CD4-positive, CD25-positive, alpha-beta regulatory T cell (primary cell): ENCODE measurements around the gene ADCY2. TPM values are rescaled to one million over a fixed set of nuclear protein-coding genes. Genes with fewer than 3 reads are reported as not detected.

Experiments used
- ATAC-seq, 2 donors: fragments of 150-1000 bp; cut with Tn5 transposase; one replicate each; pipeline ENCODE4 v1.10.0; 2021; ENCODE audit warnings: low read depth in 2 of 2, moderate number of reproducible peaks in 2 of 2, moderate library complexity in 1 of 2
- DNase-seq, 3 donors: peaks; one replicate each; pipeline versions ENCODE4 v3.0.0 to v3.0.0-alpha.2; 2012 to 2022; ENCODE audit warnings: mixed read lengths in 1 of 3
- H3K27ac ChIP-seq: one replicate; pipeline ENCODE4 v1.7.0; 2013; ENCODE audit warnings: mild to moderate bottlenecking, low read length; ENCODE audit not compliant: insufficient read depth, poor library complexity, severe bottlenecking
- H3K27me3 ChIP-seq: one replicate; pipeline ENCODE4 v1.7.0; 2013; ENCODE audit warnings: low read length; ENCODE audit not compliant: control insufficient read depth, insufficient read depth
- H3K36me3 ChIP-seq: one replicate; pipeline ENCODE4 v1.7.0; 2013; ENCODE audit warnings: mild to moderate bottlenecking, low read length, moderate library complexity; ENCODE audit not compliant: control insufficient read depth, insufficient read depth
- H3K4me1 ChIP-seq: 2 replicates; pipeline ENCODE4 v1.7.0; 2013; ENCODE audit warnings: mild to moderate bottlenecking, low read length; ENCODE audit not compliant: insufficient read depth, control insufficient read depth, poor library complexity, severe bottlenecking
- H3K4me3 ChIP-seq: one replicate; pipeline ENCODE4 v1.7.0; 2013; ENCODE audit warnings: low read depth, mild to moderate bottlenecking, low read length, moderate library complexity
- H3K9me3 ChIP-seq, 2 experiments: 1 replicate in 1 of 2; 2 replicates in 1 of 2; pipeline ENCODE4 v1.7.0; 2013; ENCODE audit warnings: low read length in 2 of 2, mild to moderate bottlenecking in 1 of 2, moderate library complexity in 1 of 2; ENCODE audit not compliant: control insufficient read depth in 2 of 2
- H3K27ac Mint-ChIP-seq, 3 donors: one replicate each; pipeline ENCODE4 v1.8.0; 2020 to 2022; ENCODE audit warnings: mild to moderate bottlenecking in 3 of 3, mixed read lengths in 3 of 3, moderate library complexity in 2 of 3
- H3K27me3 Mint-ChIP-seq: one replicate; pipeline ENCODE4 v1.8.0; 2022; ENCODE audit warnings: mild to moderate bottlenecking, mixed read lengths
- H3K36me3 Mint-ChIP-seq: one replicate; pipeline ENCODE4 v1.8.0; 2020; ENCODE audit warnings: mixed read lengths
- H3K4me1 Mint-ChIP-seq, 4 donors: one replicate each; pipeline ENCODE4 v1.8.0; 2020 to 2022; ENCODE audit warnings: mixed read lengths in 4 of 4, mild to moderate bottlenecking in 1 of 4
- H3K4me3 Mint-ChIP-seq, 4 donors: one replicate each; pipeline ENCODE4 v1.8.0; 2020 to 2022; ENCODE audit warnings: mild to moderate bottlenecking in 4 of 4, mixed read lengths in 4 of 4, moderate library complexity in 3 of 4
- H3K9me3 Mint-ChIP-seq, 7 donors: one replicate each; pipeline ENCODE4 v1.8.0; 2020 to 2022; ENCODE audit warnings: mixed read lengths in 7 of 7, mild to moderate bottlenecking in 3 of 7, moderate library complexity in 2 of 7
- polyA plus RNA-seq, 4 donors: library from polyadenylated mRNA; unstranded; fragments of 300-500 nt; fragmentation: Illumina TruSeq; gene quantifications; one replicate each; pipeline ENCODE4 v1.2.3, GENCODE V29; 2021
- total RNA-seq: library from RNA; stranded (reverse); gene quantifications from one replicate; pipeline ENCODE4 v1.2.3, GENCODE V29; 2022

Gene ADCY2
- total and polyA plus RNA-seq, 5 donors from 2014 or later: not detected

DNA sequence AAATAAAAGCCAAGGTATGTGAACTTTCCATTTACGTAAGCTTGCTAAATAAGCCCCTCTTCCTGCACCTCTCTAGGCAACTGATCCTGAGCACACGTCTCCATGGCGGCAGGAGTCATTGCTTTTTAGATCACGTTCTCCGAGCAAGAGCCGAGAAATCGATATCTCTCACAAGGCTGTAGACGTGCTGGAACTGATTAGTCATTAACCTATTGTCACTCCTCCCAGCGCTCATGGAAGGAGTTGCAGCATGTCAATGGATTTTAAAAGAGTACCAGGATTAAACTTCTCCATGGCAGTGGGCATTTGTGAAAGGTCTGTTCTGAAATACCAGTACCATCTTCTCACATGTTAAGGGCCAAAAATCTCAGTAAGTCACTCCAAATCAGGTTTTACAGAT is 4.7 kb upstream of the ADCY2 start:
- Mint-ChIP-seq H3K4me1 (no peaks in the 10 kb centered on the region), H3K9me3 (no peaks in the 10 kb centered on the region), H3K27me3 (peaks cover 19% of the 10 kb centered on the region), H3K4me3 (no peak overlapping the region), H3K27ac (no peak overlapping the region), H3K36me3 (no peaks in the 10 kb centered on the region)
- Histone ChIP-seq H3K27ac (no peak overlapping the region), H3K36me3 (no peaks in the 10 kb centered on the region), H3K9me3 (no peaks in the 10 kb centered on the region), H3K27me3 (no peaks in the 10 kb centered on the region), H3K4me3 (no peak overlapping the region), H3K4me1 (no peaks in the 10 kb centered on the region)
- ATAC-seq: no peak
- DNase-seq: no peak

- H3K9me3 Mint-ChIP-seq: peaks cover 0 to 2% (median 0%) of the 10 kb centered on the region in 7 donors
- H3K27ac ChIP-seq: no peak overlapping the region
- H3K36me3 Mint-ChIP-seq: no peaks in the 10 kb centered on the region
- peaks cover 24% of the 10 kb centered on the region for H3K27me3 Mint-ChIP-seq
- no peak overlapping the region for H3K27ac Mint-ChIP-seq
- no peaks in the 10 kb centered on the region for H3K9me3 ChIP-seq
- peaks cover 0 to 4% (median 3%) of the 10 kb centered on the region in 4 donors for H3K4me1 Mint-ChIP-seq
- H3K4me3 Mint-ChIP-seq: no peak overlapping the region
- peaks cover 4% of the 10 kb centered on the region for H3K27me3 ChIP-seq
- H3K4me1 ChIP-seq: no peaks in the 10 kb centered on the region
- ATAC-seq (no peak), DNase-seq (no peak)
- no peak overlapping the region for H3K4me3 ChIP-seq
- no peaks in the 10 kb centered on the region for H3K36me3 ChIP-seq
These were observed 3.9 kb upstream of the ADCY2 start for GRCh38 chr5:7391814-7392692.

GRCh38 chr5:7392693-7393024 is 3.3 kb upstream of the ADCY2 start:
- Histone ChIP-seq H3K27ac (no peak overlapping the region), H3K4me1 (no peaks in the 10 kb centered on the region), H3K36me3 (no peaks in the 10 kb centered on the region), H3K9me3 (no peaks in the 10 kb centered on the region), H3K27me3 (peaks cover 6% of the 10 kb centered on the region), H3K4me3 (no peak overlapping the region)
- peaks cover 0 to 4% (median 4%) of the 10 kb centered on the region in 4 donors for H3K4me1 Mint-ChIP-seq
- no peak for DNase-seq
- H3K27me3 Mint-ChIP-seq: peaks cover 30% of the 10 kb centered on the region
- ATAC-seq: no peak
- H3K9me3 Mint-ChIP-seq: peaks cover 0 to 2% (median 0%) of the 10 kb centered on the region in 7 donors
- H3K4me3 Mint-ChIP-seq: no peak overlapping the region
- no peaks in the 10 kb centered on the region for H3K36me3 Mint-ChIP-seq
- no peak overlapping the region for H3K27ac Mint-ChIP-seq

DNA sequence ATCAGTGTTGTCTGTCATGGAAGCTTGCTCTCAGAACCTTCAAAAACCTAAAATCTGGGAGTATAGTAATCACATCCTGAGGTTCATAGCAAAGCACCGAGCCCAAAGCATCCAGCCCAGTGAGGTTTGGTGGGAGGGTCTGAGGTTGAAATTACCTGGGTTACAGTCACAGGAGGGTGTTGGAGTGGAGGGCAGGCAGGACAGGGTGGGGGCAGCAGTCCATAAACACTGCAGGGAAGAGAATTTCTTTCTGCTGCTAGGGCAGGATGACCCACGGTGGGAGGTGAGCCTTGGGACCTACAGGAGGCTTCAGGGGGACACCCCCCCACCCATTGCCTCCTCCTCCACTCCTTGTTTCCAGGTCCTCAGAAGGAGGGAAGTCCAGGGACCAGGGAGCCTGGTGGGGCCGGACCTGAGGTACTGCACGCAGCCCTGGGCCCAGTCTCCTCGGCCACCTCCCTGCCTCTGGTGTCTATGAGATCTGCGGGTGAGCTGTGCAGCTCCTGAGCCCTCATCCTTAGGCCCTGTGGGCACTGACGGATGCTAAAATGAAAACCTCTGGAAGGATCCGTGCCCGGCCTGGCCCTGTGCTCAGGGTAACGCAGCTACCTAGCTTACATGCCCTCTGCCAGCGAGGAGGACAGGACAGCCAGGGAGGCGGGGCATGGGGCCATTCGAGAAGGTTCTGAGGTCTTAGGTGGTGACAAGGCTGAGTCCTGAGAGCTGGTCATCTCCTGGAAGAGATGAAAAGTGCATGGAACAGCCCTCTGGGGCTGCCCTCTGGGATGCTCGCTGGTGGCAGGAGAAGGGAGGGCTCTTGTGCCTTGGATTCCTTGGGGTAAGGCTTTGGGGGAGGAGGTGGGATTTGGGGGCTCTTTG is 1.8 kb upstream of the ADCY2 start:
- Histone ChIP-seq H3K36me3 (no peaks in the 10 kb centered on the region), H3K4me3 (no peak overlapping the region), H3K27me3 (peaks cover 11% of the 10 kb centered on the region), H3K9me3 (no peaks in the 10 kb centered on the region), H3K27ac (no peak overlapping the region), H3K4me1 (no peaks in the 10 kb centered on the region)
- Mint-ChIP-seq H3K4me3 (no peak overlapping the region), H3K27me3 (peaks cover 35% of the 10 kb centered on the region), H3K9me3 (peaks cover 0 to 2% (median 0%) of the 10 kb centered on the region in 7 donors), H3K27ac (peak overlapping the region in 1 of 3 donors; percentile 38), H3K36me3 (no peaks in the 10 kb centered on the region), H3K4me1 (peaks cover 0 to 4% (median 4%) of the 10 kb centered on the region in 4 donors)
- no peak for DNase-seq
- ATAC-seq: no peak

- Histone ChIP-seq H3K27me3 (peaks cover 11% of the 10 kb centered on the region), H3K4me3 (no peak overlapping the region), H3K36me3 (no peaks in the 10 kb centered on the region), H3K27ac (no peak overlapping the region), H3K4me1 (no peaks in the 10 kb centered on the region), H3K9me3 (no peaks in the 10 kb centered on the region)
- H3K9me3 Mint-ChIP-seq: peaks cover 0 to 2% (median 0%) of the 10 kb centered on the region in 7 donors
- DNase-seq: no peak
- no peaks in the 10 kb centered on the region for H3K36me3 Mint-ChIP-seq
- no peak overlapping the region for H3K4me3 Mint-ChIP-seq
- H3K4me1 Mint-ChIP-seq: peaks cover 0 to 4% (median 4%) of the 10 kb centered on the region in 4 donors
- ATAC-seq: no peak
- H3K27ac Mint-ChIP-seq: no peak overlapping the region
- peaks cover 35% of the 10 kb centered on the region for H3K27me3 Mint-ChIP-seq
These were observed 978 bp upstream of the ADCY2 start for GRCh38 chr5:7394889-7395431.

- peaks cover 0 to 2% (median 0%) of the 10 kb centered on the region in 7 donors for H3K9me3 Mint-ChIP-seq
- no peak overlapping the region for H3K4me3 Mint-ChIP-seq
- Histone ChIP-seq H3K27ac (no peak overlapping the region), H3K36me3 (no peaks in the 10 kb centered on the region), H3K9me3 (no peaks in the 10 kb centered on the region), H3K27me3 (peaks cover 11% of the 10 kb centered on the region), H3K4me1 (no peaks in the 10 kb centered on the region), H3K4me3 (no peak overlapping the region)
- peaks cover 35% of the 10 kb centered on the region for H3K27me3 Mint-ChIP-seq
- DNase-seq: no peak
- H3K4me1 Mint-ChIP-seq: peaks cover 0 to 4% (median 4%) of the 10 kb centered on the region in 4 donors
- H3K27ac Mint-ChIP-seq: no peak overlapping the region
- ATAC-seq: no peak
- no peaks in the 10 kb centered on the region for H3K36me3 Mint-ChIP-seq
These were observed 449 bp upstream of the ADCY2 start for GRCh38 chr5:7395432-7395946.

GRCh38 chr5:7396713-7397454 is 946 bp downstream of the ADCY2 start:
- peaks cover 0 to 2% (median 0%) of the 10 kb centered on the region in 7 donors for H3K9me3 Mint-ChIP-seq
- H3K4me1 ChIP-seq: no peaks in the 10 kb centered on the region
- no peak for ATAC-seq
- peaks cover 11% of the 10 kb centered on the region for H3K27me3 ChIP-seq
- no peaks in the 10 kb centered on the region for H3K36me3 ChIP-seq
- H3K27me3 Mint-ChIP-seq: peaks cover 35% of the 10 kb centered on the region
- peak overlapping the region in 1 of 4 donors; percentile 56 for H3K4me3 Mint-ChIP-seq
- peaks cover 0 to 4% (median 4%) of the 10 kb centered on the region in 4 donors for H3K4me1 Mint-ChIP-seq
- no peaks in the 10 kb centered on the region for H3K9me3 ChIP-seq
- H3K4me3 ChIP-seq: no peak overlapping the region
- no peak for DNase-seq
- no peak overlapping the region for H3K27ac Mint-ChIP-seq
- no peak overlapping the region for H3K27ac ChIP-seq
- H3K36me3 Mint-ChIP-seq: no peaks in the 10 kb centered on the region
